Stimulated activated CD4-positive, alpha-beta T cell treated with anti-CD3 and anti-CD28 coated beads, Interleukin-4, amount 100 ng/mL, for 48 hours (primary cell): Measurements from ENCODE around the gene MTX2.

Source experiments
- DNase-seq, 2 donors: peaks; one replicate each; pipeline ENCODE4 v3.0.0-alpha.2; 2020; ENCODE audit warnings: low read depth in 2 of 2

MTX2 gene

DNA sequence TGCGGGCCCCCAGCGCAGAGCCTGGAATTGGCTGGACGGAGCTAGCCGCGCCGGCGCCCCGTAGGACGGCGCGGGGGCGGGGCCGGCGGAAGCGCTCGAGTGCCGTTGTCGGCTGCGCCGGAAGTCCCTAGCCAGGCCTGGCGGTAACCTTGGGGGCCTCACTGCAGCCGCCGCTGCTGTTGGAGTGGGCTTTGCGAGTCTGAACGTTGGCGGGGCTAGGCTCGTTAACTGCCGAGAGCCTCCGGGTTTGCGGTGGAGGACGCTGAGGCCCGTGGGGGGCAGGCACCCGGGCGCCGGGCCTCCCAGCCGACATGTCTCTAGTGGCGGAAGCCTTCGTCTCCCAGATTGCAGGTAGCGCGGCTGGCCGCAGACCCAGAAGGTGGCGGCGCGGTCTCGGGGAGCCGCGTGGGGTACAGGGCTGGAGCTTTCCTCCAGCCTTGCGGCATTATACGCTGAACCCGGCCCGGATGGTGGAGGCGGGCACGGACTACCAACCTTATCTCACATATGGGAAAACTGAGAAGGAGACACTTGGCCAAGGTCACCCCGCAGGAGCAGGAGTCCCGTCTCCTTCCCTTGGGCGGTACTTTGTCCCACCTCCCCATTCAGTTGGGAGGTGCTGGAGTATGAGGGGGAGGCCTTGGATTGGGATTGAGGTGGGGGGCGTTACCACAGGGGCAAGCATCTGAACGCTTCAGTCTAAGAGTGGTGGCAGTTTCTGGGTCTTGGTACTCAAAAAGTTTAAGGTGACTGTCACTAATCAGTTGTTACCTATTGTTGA is at the start of gene MTX2:
MTX2 (plus strand) TSS at position 124 of the 781 bp plus-strand sequence; CDS start at position 312, 188 bp downstream.
- peak; percentile 57 to 69 for DNase-seq

DNA sequence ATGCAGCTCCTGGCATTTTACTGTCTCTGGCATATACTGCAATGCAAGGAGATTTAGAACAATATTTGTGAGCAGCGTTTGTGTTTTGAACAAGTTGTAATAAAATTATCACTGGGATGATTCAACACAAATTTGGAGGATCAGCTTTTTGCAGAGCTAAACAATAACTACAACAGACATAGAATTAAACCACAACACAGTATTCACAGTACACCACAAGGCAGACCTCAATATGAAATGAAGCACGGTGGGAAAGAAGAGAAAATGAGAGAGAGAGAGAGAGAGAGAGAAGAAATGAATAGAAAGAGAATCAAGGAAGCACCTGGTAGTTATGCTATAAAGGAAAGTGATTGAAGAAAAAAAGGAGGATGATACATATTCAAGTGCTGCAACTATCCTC is 41.4 kb upstream of the MTX2 start:
- DNase-seq = no peak

DNA sequence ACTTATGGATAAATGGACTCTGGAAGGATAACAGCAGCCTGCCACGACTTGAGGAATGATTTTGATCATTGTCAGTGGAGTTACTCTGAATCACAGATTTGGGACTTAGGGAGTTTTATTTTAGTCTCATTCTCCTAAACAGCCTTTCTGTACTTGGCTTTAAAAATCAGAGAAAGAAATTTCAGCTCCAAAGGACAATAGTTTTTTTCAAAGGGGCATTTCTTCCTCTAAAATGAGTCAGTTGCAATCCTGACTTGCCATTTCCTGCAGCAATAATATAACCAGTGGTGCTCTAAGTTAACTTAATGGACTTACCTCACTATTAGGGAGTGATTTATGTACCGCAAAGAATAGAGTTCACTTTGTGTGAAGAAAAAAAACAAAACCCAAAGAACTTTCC is 35.1 kb upstream of the MTX2 start:
- no peak for DNase-seq

DNA sequence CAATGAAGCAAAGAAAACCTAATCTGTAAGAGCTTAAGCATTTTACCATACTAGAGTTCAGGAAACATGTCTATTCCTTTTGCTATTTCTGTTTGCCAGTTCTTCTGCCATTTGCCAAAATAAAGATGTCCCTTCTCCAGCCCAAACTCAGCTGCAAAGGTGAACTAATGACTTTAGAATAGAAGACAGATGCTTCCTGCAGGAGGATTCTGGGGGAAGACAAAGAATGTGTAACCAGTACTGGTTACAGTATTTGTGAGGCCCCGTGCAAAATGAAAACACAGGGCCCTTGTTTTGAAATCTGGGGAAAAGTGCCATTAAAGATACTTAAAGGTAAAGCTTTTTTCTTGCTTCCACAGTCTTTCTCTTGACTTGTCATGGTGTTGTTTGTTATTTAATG is 34.3 kb upstream of the MTX2 start:
- no peak for DNase-seq

DNA sequence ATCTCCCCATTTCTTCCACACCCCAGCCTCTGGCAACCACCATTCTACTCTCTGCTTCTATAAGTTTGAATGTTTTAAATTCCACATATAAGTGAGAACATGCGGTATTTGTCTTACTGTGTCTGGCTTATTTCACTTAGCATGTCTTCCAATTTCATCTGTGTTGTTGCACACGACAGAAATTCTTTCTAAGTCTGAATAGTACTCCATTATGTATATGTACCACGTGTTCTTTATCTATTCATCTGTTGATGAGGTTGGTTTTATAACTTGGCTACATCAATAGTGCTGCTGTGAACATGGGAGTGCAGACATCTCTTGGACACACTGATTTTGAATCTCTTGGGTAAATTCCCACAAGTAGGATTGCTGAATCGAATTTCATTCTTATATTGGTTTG is 31.8 kb upstream of the MTX2 start:
- DNase-seq = no peak

DNA sequence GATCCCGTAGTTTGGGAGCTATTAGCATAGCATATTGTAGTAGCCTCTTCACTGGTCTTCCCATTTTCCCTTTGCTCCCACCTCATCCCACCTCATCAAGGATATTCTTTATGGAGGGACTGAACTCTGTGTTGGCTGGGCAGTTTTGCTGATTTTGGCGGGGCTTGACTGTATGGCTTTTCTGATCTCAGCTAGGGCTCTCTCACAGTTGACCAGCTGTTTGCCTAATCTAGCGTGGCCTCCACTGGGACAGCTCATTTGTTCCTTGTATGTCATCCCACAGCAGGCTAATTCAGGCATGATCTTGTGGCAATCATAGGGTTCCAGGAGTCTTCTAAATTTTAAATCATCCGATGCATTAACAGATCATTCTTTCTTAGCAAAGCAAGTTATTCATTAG is 30.2 kb upstream of the MTX2 start:
- no peak for DNase-seq

DNA sequence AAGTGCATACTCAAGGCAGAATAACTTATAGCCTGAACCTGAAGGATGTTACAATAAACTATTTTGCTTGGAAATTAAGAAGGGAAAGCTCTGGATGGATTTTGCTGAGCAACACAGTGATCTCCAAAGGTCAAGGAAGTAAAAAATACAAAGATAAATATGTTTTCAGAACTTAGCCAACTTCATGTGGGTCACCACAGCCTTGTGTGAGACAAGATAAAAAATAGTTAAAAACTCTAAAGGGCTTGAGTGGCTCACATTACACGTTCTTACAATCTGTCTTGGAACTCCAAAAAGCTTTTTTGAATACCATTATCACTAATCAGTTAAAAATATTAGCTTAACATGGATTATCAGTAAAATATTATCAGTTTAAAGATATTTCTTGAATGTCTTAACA is 28.9 kb upstream of the MTX2 start:
- no peak for DNase-seq

DNA sequence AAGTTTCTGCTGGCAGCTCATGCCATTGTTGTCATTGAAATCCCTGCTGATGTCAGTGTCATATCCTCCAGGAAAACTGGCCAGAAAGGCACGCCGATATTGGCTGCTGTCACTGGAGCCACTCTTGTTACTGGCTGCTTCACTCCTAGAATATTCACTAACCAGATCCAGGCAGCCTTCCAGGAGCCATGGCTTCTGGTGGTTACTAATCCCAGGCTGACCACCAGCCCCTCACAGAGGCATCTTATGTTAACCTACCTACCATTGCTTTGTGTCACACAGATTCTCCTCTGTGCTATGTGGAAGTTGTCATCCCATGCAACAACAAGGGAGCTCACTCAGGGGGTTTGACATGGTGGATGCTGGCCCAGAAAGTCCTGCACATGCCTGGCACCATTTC is 27.0 kb upstream of the MTX2 start:
- no peak for DNase-seq

DNA sequence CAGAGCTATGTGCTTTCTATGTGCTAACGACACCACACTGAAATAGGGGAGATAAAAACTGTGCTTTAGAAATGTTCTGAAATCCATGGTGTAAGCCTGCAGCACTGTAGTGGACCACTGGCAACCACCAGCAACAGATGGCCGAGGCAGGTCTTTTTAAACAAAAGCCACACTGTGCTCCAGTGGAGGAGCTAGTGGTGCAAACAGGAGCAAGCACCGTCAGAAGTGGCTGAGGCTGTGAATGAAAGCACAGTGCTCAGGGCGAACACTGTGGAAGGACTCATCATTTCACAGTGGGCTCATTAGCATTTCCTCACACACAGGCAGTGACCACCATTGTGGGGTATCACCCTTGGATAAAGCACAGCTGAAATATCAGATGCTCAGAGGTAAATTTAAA is 22.9 kb upstream of the MTX2 start:
- DNase-seq = no peak

DNA sequence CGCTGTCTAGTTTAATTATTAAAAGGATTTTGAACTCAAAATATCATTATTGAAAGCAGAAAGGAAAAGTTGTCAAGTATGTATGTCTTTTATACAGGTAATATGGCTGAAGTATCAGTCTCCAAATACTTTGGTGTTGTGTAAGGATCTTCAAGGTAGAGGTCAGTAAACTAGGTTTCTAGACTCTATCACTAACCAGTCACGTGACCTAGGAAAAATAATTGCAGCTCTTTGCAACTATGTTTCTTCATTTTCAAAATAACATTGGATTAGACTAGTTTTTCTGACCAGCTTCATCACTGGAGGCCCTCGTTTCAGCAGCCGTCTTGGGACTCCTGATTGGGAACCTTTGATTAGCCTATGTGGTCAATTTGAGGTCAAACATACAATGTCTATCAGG is 21.4 kb upstream of the MTX2 start:
- no peak for DNase-seq

DNA sequence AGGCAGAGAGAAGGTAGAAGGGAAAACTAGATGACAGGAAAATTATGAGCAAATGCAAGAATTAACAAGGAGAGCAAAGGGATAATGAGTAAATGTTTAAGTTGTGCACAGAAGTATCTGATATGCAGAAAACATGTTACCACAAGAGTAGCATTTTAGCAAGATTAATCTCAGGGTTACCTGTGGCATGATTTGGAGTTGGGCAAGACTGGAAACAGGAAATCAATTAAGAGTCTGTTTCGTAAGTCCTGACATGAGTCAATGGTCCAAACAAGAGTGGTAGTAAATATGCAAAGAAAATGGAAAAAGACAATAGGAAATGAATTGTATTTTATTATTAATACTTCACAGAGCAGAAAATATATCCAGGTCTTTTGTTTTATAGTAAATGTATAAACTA is 17.3 kb upstream of the MTX2 start:
- no peak for DNase-seq

DNA sequence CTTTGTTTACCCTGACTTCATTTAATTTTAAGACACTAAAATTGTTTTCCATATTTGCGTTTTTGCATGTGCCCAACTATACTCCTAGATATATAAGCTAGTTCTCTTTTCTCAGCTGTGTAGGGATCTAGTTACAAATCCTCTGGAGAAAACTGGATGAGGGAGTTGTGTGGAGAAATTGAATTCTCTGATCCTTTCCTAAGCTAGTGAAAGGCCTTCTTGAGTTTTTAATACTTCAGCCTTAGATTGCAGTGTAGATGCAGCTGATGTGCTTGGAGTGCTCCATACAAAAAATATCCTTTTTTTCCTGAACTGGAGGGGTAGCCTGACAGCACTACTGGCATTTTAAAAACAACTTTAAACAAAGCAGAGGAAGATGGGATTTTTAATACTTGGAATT is 8.6 kb upstream of the MTX2 start:
- no peak for DNase-seq

DNA sequence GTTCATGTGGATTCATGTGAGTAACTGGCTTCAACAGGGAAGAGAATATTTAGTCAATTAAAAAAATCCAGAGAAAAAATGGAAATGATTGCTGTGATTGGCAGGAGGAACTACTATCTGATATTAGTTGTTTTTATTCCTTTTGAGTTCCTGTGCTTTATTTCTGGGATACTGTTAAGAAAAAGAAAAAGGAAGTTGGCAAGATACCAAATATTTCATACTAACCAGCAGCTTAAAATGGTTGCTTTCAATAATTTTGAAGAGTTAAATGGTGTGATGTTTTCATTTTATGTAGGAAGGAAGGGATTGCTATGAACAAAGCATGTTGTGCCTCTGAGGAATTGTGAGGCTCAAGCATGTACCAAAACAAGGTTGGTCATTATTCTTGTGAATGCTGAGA is 8.1 kb upstream of the MTX2 start:
- DNase-seq = no peak

DNA sequence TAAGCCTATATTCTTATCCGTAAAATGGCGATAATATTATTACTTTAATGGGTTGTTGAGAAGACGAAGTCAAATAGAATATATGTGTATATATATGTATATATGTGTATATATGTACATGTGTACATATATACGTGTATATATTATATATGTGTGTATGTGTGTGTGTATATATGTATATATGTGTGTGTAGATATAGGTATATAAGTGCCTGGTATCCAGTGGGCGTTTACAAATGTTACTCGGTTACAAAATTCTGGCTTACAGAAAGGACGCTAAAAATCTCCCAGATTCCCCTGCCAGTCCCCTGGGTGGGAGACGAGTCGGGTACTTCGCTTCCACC is 295 bp upstream of the MTX2 start:
- no peak for DNase-seq

DNA sequence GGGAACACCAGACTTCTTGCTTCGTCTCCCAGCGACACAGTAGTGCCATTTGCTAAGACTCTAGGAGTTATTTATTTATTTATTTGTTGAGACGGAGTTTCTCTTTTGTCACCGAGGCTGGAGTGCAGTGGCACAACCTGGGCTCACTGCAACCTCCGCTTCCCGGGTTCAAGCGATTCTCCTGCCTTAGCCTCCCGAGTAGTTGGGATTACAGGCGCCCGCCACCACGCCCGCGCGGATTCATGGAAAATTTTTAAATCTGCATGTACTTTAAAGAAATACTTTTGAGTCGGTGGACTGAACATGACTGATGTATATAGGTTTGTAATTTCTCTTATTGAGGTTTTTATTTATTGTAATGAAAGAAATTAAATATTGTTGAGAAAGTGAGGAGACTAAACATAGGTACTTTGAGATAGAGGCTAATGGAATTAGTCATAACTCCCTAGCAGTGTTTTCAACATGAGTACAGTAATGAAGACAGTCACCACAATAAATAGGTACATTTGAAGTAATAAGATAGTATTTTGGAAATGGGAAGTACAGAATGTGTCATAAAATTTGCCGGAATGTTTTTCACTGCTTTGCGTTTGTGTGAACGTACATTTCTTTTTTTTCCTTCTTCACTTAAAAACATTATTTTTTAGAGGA is 983 bp downstream of the MTX2 start:
- no peak for DNase-seq

DNA sequence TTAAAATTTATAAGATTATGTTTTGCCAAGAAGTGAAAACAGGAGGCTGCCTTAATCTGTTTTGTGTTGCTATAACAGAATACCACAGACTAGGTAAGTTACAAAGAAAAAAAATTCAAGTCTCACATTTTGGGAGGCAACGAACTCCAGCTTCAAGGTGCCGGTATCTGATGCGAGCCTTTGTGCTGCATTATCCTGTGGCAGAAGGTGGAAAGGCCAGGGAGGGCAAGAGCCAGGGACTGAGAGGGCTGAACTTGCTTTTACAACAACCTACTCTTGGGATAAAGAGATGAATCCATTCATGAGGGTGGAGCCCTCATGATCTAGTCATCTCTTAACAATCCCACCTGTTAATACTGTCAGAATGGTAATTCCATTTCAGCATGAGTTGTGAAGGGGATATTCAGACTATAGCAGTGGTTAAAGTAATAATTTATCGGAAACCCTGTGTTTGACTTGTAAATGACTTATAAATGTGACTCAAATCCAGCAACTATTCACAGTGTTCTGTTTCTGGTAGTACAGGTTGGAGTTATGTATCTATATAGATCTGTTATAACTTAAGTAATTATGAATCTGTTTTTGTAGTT is 3.7 kb downstream of the MTX2 start:
- DNase-seq = no peak

DNA sequence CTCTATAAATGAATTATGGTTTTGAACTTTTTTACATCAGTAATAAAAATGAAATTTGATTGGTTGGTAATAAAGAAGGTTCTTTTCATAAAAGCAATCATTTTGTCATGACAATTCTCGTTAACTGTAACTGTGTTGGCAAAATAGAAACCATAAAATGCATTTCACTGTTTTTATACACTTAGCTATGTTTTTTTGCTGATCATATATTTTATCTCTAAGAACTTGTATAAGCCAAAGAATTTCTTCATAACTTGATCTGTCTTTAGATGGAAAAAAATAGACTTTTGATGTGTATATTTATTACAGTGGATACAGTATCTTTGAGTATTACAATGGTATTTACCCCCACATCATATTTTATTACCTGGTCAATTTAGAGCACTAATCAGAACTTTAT is 9.7 kb downstream of the MTX2 start:
- DNase-seq = no peak

DNA sequence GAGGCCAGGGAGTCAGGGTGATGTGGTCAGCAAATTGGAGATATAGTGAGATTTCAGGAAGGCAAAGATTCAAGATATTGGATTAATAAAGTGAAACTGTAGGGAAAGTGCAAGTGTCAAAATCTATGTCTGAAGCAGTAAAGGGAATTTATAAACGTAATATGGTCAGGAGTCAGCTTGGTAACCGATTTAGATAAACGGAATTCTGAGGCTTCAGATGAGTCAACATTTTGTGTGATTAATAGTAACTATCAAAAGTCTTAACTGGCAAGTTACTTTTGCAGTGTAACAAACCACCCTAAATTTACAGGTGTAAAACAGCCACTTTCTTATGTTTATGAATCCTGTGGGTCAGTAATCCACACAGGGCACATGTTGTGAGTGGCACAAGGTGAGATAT is 10.9 kb downstream of the MTX2 start:
- DNase-seq = no peak

DNA sequence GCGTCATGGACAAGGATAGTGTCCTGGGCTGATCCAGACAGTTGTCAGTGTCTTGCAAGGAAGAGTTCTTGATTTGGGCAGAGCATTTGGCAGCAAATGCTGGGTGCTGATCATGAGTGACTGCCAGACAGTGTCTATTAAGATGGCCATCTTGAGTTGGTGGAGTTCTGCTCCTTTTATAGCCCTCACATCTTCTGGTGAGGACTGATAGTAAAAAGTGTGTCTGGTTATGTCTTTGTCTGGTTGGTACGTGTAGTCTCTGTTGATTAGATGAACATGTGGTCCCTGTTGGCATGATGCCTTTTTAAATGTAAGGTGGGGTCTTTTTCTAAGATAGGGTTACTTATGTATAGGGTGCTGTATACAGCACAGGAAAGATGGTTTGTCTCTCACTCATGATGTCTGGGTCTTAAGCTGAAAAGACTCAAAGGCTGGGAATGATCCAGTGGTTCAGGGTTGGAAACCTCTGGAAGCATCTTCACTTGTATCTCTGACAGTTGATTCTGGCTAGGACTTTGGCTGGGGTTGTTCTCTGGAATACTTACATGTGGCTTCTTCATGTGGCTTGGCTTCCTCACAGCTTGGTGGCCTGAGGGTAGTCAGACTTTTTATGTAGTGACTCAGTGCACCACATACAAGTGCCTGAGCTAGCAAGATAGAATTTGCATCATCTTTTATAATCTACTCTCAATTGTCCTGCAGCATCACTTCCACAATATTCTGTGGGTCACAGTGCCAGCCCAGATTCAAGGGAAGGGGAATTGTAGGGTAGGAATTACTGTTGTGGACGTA is 11.8 kb downstream of the MTX2 start:
- DNase-seq = no peak

DNA sequence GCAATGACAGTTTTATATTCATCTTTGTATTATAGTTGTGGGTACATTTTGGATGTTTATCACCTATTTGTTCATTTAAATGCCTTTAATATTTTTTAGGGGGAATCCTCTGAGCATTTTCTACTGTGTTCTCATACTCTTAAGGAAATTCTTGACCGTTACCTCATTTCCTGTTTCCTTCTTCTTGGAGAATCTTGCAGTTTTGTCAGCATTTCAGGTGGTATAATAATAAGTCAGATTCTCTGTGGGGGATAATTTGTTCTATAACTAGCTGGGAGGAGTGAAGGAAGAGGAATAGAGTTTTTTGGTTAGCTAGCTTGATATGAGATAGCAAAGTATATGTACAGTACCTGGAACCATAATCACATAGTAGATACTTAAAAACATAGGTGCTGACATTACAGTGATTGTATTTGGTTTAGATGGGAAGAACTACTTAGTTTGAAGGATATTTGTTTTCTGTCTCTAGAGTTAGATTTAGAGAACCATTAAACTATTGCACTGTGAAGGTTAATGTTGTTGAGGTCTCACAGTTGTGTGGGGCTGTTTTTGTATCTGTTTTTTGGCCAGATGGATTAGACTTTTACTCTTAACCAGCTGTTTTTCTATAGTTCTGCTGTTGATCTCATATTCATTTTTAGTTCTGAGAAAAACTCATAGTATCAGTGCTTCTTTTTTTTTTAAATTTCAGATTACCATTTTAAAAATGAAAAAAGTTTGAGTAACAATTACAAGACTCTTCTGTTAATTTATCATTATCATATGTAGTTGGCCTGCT is 14.2 kb downstream of the MTX2 start:
- DNase-seq = no peak

DNA sequence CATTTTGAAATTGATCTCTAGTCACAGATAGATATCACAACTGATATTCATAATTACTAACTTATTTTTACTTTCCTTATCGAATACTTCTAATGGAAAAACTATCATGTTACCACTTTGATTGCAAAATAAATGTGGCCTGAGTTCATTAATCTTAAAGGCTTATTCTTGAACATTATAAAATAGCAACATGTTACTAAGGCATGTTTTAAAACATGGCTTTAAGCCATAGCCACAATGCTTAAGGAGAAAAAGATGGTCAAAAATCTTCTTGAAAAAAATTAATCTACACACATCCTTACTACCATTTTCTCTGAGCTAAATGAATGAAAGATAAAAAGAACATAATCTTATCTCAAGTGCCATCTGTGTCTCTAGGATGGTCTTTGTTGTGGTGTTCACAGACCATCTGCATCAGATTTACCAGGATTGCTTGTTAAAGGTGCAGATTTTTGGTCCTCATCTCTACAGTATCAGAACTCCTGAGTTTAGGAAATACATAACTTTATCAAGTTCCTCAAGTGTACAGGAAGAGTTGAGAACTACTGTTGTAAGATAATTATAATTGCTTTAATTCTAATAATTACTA is 15.3 kb downstream of the MTX2 start:
- no peak for DNase-seq
